ENCODE results near the gene WDR91.

- TF ChIP-seq CTCF (conservative IDR thresholded peaks at IDR 0.05; ENCODE audit: low read length): no peak
- TF ChIP-seq EZH2phosphoT487 (IDR thresholded peaks at IDR 0.05; ENCODE audit: borderline replicate concordance): no peak
Measured at GRCh38 chr7:135197906-135198655, 13.2 kb downstream of the WDR91 start.
